Activated CD8-positive, alpha-beta T cell treated with anti-CD3 and anti-CD28 coated beads for 36 hours (primary cell): ENCODE data around the gene ACER1. TPM values are rescaled to one million over a fixed set of nuclear protein-coding genes. Genes with fewer than 3 reads are reported as not detected.

Experiments
- ATAC-seq: fragments of 200-7000 bp; cut with Tn5 transposase; one replicate; pipeline ENCODE4 v1.10.0; 2021; ENCODE audit warnings: mild to moderate bottlenecking, moderate library complexity
- CTCF ChIA-PET: fragments of 350-600 bp; sonication (Branson Sonifier 250); formaldehyde crosslinking; loops from one replicate; lab custom pipeline; 2021; ENCODE audit warnings: antibody characterized with exemption; lab: Charles Lee
- POLR2A ChIA-PET: fragments of 350-600 bp; sonication (Branson Sonifier 250); formaldehyde crosslinking; loops from one replicate; lab custom pipeline; 2021; ENCODE audit warnings: antibody characterized with exemption; lab: Charles Lee
- DNase-seq: peaks from one replicate; pipeline ENCODE4 v3.0.0-alpha.2; 2020
- H3K27ac Mint-ChIP-seq: one replicate; pipeline ENCODE4 v1.8.0; 2021; ENCODE audit warnings: mild to moderate bottlenecking, mixed read lengths
- H3K27me3 Mint-ChIP-seq: one replicate; pipeline ENCODE4 v1.8.0; 2021; ENCODE audit warnings: mixed read lengths
- H3K36me3 Mint-ChIP-seq: one replicate; pipeline ENCODE4 v1.8.0; 2021; ENCODE audit warnings: low read depth, mixed read lengths
- H3K4me1 Mint-ChIP-seq: one replicate; pipeline ENCODE4 v1.8.0; 2021; ENCODE audit warnings: low read depth, mixed read lengths
- H3K4me3 Mint-ChIP-seq: one replicate; pipeline ENCODE4 v1.8.0; 2021; ENCODE audit warnings: mild to moderate bottlenecking, moderate library complexity, mixed read lengths
- H3K9me3 Mint-ChIP-seq: one replicate; pipeline ENCODE4 v1.8.0; 2021; ENCODE audit warnings: mixed read lengths
- intact Hi-C: fragments of 100-400 bp; cut with micrococcal nuclease; formaldehyde crosslinking; loops from one replicate; pipeline ENCODE4 v1.10.0; 2022
- total RNA-seq, 2 experiments: library from RNA; stranded (reverse); gene quantifications; one replicate each; pipeline ENCODE4 v1.2.3, GENCODE V29; 2021
- TF ChIP-seq, protein P1 (sequence below): fragments of 200-600 bp; IDR thresholded peaks from one replicate; pipeline ENCODE4 v1.8.0; 2022; ENCODE audit warnings: antibody characterized with exemption, mild to moderate bottlenecking

Gene ACER1
- total RNA-seq, 2 experiments from 2014 or later, result not detected

DNA sequence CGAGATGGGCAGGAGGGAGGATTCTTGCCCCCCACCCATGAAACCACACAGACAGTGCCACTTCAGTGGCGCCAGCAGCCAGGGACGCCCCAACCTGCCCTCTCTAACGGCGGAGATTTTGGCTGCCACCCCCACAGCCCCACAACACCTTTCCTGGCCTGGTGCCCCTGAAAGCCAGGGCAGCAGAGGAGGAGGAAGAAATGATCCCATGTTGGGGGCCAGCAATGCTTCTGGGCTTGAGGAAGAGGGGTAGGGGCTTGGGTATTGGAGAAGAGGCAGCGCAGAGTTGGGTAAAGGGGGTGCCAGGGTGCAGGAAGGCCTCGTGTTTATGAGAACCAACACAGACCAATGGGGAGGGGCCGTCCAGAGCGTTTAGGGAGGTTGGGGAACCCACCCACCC, 55.4 kb downstream of the ACER1 start:
- H3K9me3 Mint-ChIP-seq, result peaks cover 2% of the 10 kb centered on the region
- intact Hi-C loops, result no loop called here
- peak overlapping the region; percentile 92 for H3K4me3 Mint-ChIP-seq
- H3K36me3 Mint-ChIP-seq, result peaks cover 17% of the 10 kb centered on the region
- DNase-seq, result no peak
- ATAC-seq, result no peak
- no peaks in the 10 kb centered on the region for H3K27me3 Mint-ChIP-seq
- TF ChIP-seq, protein P1, sequence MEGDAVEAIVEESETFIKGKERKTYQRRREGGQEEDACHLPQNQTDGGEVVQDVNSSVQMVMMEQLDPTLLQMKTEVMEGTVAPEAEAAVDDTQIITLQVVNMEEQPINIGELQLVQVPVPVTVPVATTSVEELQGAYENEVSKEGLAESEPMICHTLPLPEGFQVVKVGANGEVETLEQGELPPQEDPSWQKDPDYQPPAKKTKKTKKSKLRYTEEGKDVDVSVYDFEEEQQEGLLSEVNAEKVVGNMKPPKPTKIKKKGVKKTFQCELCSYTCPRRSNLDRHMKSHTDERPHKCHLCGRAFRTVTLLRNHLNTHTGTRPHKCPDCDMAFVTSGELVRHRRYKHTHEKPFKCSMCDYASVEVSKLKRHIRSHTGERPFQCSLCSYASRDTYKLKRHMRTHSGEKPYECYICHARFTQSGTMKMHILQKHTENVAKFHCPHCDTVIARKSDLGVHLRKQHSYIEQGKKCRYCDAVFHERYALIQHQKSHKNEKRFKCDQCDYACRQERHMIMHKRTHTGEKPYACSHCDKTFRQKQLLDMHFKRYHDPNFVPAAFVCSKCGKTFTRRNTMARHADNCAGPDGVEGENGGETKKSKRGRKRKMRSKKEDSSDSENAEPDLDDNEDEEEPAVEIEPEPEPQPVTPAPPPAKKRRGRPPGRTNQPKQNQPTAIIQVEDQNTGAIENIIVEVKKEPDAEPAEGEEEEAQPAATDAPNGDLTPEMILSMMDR, result no peak
- POLR2A ChIA-PET, result interaction anchor here (1.2 kb wide), 1 partner anchor 10 kb away, joined by 4 read pairs; no protein-coding TSS in a partner anchor
- peaks cover 48% of the 10 kb centered on the region for H3K4me1 Mint-ChIP-seq
- H3K27ac Mint-ChIP-seq, result peak overlapping the region; percentile 94
- CTCF ChIA-PET, result no interaction called here

DNA sequence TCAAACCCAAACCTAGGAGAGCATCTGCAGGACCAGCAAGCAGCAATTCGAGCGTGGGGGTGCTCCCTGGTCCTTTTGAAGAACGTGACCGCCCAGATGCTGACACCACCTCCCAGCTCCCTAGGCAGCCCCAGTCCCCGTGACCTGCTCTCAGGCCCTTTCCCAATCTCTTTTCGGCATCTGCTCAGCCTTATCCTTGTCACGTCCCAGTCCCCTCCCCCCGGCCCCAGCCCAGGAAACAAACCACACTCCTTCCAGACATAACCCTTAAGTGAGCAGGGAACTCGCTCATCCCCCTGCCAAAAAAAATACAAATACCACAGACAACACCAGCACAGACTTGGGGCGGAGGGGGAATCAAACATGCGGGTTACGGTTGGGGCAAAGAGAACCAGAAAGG, 57.0 kb downstream of the ACER1 start:
- peaks cover 53% of the 10 kb centered on the region for H3K4me1 Mint-ChIP-seq
- H3K36me3 Mint-ChIP-seq, result peaks cover 17% of the 10 kb centered on the region
- intact Hi-C loops, result no loop called here
- H3K4me3 Mint-ChIP-seq, result no peak overlapping the region
- H3K27ac Mint-ChIP-seq, result peak overlapping the region; percentile 7
- TF ChIP-seq, protein P1, result no peak
- CTCF ChIA-PET, result interaction anchor here (1.5 kb wide), 1 partner anchor 23 kb away, joined by 3 read pairs; no protein-coding TSS in a partner anchor
- no peaks in the 10 kb centered on the region for H3K27me3 Mint-ChIP-seq
- no peak for DNase-seq
- H3K9me3 Mint-ChIP-seq, result peaks cover 2% of the 10 kb centered on the region
- no peak for ATAC-seq
- POLR2A ChIA-PET, result interaction anchor here (1.2 kb wide), 1 partner anchor 8 kb away, joined by 4 read pairs; no protein-coding TSS in a partner anchor

- TF ChIP-seq, protein P1, result no peak
- ATAC-seq (no peak), DNase-seq (no peak)
- H3K4me1 Mint-ChIP-seq, result peaks cover 58% of the 10 kb centered on the region
- no peak overlapping the region for H3K4me3 Mint-ChIP-seq
- intact Hi-C loops, result no loop called here
- no peak overlapping the region for H3K27ac Mint-ChIP-seq
- CTCF ChIA-PET, result interaction anchor here (1.5 kb wide), 1 partner anchor 24 kb away, joined by 3 read pairs; no protein-coding TSS in a partner anchor
- peaks cover 21% of the 10 kb centered on the region for H3K36me3 Mint-ChIP-seq
- H3K9me3 Mint-ChIP-seq, result no peaks in the 10 kb centered on the region
- POLR2A ChIA-PET, result no interaction called here
- H3K27me3 Mint-ChIP-seq, result no peaks in the 10 kb centered on the region
These were observed 58.2 kb downstream of the ACER1 start for GRCh38 chr19:6275170-6275744.

GRCh38 chr19:6274756-6275155, 58.7 kb downstream of the ACER1 start:
- ATAC-seq (no peak), DNase-seq (no peak)
- H3K27ac Mint-ChIP-seq, result no peak overlapping the region
- TF ChIP-seq, protein P1, result no peak
- H3K4me1 Mint-ChIP-seq, result peaks cover 58% of the 10 kb centered on the region
- intact Hi-C loops, result no loop called here
- H3K9me3 Mint-ChIP-seq, result no peaks in the 10 kb centered on the region
- ChIA-PET CTCF (interaction anchor here (1.5 kb wide), 1 partner anchor 25 kb away, joined by 3 read pairs; no protein-coding TSS in a partner anchor), POLR2A (no interaction called here)
- no peak overlapping the region for H3K4me3 Mint-ChIP-seq
- H3K27me3 Mint-ChIP-seq, result no peaks in the 10 kb centered on the region
- peaks cover 25% of the 10 kb centered on the region for H3K36me3 Mint-ChIP-seq
